Fibroblast of skin of abdomen (primary cell): Measurements from ENCODE around the gene S100A13. TPM values are rescaled to one million over a fixed set of nuclear protein-coding genes. Genes with fewer than 3 reads are reported as not detected.
"Not testable (repeated sequence)": the region's sequence is repeated elsewhere in the genome, so short reads cannot be mapped to it uniquely, and the experiment has no call there.

Experiments
- DNase-seq: peaks from one replicate; pipeline ENCODE4 v3.0.0-alpha.2; 2013
- polyA plus RNA-seq, 2 experiments: library from polyadenylated mRNA; unstranded; fragments of 120-200 nt; gene quantifications; one replicate each; pipeline ENCODE4 v1.2.1, GENCODE V29; 2013; ENCODE audit not compliant: insufficient read length in 2 of 2

Gene S100A13
- 181 TPM for polyA plus RNA-seq (2013, experiment 1 of 2; ENCODE audit: insufficient read length)
- 176 TPM for polyA plus RNA-seq (2013, experiment 2 of 2; ENCODE audit: insufficient read length)

- DNase-seq: peak; percentile 96
Measured at GRCh38 chr1:153626904-153627714, at the start of gene S100A13. Gene S100A13, minus strand, starts transcription at chr1:153627505. Its CDS starts 1,033 bp downstream, at chr1:153626472.

- DNase-seq: no peak
Measured at GRCh38 chr1:153673511-153673910, 46.2 kb upstream of the S100A13 start.

- DNase-seq: not testable (repeated sequence)
Measured at GRCh38 chr1:153671628-153672353, 44.5 kb upstream of the S100A13 start.

- DNase-seq: peak; percentile 100
Measured at GRCh38 chr1:153670859-153671627, 43.7 kb upstream of the S100A13 start, which contains the start of gene ILF2. Gene ILF2, minus strand, starts transcription at chr1:153670993. Its CDS starts 71 bp downstream, at chr1:153670922.

- no peak for DNase-seq
Measured at GRCh38 chr1:153670257-153670858, 43.1 kb upstream of the S100A13 start.

GRCh38 chr1:153669606-153670005 is 42.3 kb upstream of the S100A13 start:
- DNase-seq: no peak

GRCh38 chr1:153668672-153669071 is 41.4 kb upstream of the S100A13 start:
- not testable (repeated sequence) for DNase-seq

GRCh38 chr1:153667439-153667838 is 40.1 kb upstream of the S100A13 start:
- DNase-seq: no peak

- DNase-seq: peak; percentile 23
Measured at GRCh38 chr1:153663211-153663610, 35.9 kb upstream of the S100A13 start.

- no peak for DNase-seq
Measured at GRCh38 chr1:153662269-153662668, 35.0 kb upstream of the S100A13 start.

- peak; percentile 28 for DNase-seq
Measured at GRCh38 chr1:153661111-153661708, 33.9 kb upstream of the S100A13 start.

GRCh38 chr1:153659656-153660055 is 32.4 kb upstream of the S100A13 start:
- no peak for DNase-seq

GRCh38 chr1:153659175-153659534 is 31.9 kb upstream of the S100A13 start:
- no peak for DNase-seq

GRCh38 chr1:153658400-153659174 is 31.3 kb upstream of the S100A13 start, which contains the start of gene SNAPIN:
Gene SNAPIN, plus strand, starts transcription at chr1:153658703. Its CDS starts 41 bp downstream, at chr1:153658744.
- peak; percentile 87 for DNase-seq

GRCh38 chr1:153655333-153655732 is 28.0 kb upstream of the S100A13 start:
- no peak for DNase-seq

GRCh38 chr1:153652805-153653500 is 25.6 kb upstream of the S100A13 start:
- peak; percentile 44 for DNase-seq

- DNase-seq: no peak
Measured at GRCh38 chr1:153651771-153652170, 24.5 kb upstream of the S100A13 start.

GRCh38 chr1:153649863-153650235 is 22.5 kb upstream of the S100A13 start:
- no peak for DNase-seq

GRCh38 chr1:153649137-153649862 is 22.0 kb upstream of the S100A13 start:
- no peak for DNase-seq
